ENCODE results near the gene NID2.

Gene NID2, protein sequence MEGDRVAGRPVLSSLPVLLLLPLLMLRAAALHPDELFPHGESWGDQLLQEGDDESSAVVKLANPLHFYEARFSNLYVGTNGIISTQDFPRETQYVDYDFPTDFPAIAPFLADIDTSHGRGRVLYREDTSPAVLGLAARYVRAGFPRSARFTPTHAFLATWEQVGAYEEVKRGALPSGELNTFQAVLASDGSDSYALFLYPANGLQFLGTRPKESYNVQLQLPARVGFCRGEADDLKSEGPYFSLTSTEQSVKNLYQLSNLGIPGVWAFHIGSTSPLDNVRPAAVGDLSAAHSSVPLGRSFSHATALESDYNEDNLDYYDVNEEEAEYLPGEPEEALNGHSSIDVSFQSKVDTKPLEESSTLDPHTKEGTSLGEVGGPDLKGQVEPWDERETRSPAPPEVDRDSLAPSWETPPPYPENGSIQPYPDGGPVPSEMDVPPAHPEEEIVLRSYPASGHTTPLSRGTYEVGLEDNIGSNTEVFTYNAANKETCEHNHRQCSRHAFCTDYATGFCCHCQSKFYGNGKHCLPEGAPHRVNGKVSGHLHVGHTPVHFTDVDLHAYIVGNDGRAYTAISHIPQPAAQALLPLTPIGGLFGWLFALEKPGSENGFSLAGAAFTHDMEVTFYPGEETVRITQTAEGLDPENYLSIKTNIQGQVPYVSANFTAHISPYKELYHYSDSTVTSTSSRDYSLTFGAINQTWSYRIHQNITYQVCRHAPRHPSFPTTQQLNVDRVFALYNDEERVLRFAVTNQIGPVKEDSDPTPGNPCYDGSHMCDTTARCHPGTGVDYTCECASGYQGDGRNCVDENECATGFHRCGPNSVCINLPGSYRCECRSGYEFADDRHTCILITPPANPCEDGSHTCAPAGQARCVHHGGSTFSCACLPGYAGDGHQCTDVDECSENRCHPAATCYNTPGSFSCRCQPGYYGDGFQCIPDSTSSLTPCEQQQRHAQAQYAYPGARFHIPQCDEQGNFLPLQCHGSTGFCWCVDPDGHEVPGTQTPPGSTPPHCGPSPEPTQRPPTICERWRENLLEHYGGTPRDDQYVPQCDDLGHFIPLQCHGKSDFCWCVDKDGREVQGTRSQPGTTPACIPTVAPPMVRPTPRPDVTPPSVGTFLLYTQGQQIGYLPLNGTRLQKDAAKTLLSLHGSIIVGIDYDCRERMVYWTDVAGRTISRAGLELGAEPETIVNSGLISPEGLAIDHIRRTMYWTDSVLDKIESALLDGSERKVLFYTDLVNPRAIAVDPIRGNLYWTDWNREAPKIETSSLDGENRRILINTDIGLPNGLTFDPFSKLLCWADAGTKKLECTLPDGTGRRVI (N-terminal part only)

DNA sequence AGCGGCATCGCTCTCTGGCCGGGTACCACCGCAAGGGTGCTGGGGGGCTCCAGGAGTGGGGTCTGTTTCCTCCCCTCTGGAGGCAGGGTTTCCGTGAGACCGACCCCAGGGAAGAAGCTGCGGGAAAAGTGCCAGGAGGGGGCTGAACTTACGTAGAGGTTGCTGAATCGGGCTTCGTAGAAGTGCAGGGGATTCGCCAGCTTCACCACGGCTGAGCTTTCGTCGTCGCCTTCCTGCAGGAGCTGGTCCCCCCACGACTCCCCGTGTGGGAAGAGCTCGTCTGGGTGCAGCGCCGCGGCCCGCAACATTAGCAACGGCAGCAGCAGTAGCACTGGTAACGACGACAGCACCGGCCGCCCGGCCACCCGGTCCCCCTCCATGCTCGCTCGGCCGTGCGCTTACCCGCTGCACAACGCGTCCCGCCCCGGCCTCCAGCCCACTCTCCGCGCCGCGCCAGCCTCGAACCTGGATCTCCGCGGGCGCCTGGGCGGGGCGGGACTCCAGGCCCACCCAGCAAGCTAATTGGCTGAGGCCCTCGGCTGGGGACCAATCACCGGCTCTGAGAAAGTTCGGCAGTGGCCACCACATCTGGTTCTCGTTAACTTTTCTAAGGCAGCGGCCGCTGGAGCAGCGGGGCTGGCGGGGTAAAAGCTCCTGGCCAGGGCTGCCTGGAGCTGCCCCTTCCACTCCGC is at the start of gene NID2:
Gene NID2 (minus strand): TSS at position 445 of the 692 bp plus-strand sequence. CDS start 65 bp downstream, at position 380.
- CTCF ChIA-PET: interaction anchor here (1.2 to 3.0 kb wide), 3 partner anchors 12 to 26 kb away, joined by 3 to 8 read pairs (median 4); no protein-coding TSS in a partner anchor
- TF ChIP-seq, protein P1, sequence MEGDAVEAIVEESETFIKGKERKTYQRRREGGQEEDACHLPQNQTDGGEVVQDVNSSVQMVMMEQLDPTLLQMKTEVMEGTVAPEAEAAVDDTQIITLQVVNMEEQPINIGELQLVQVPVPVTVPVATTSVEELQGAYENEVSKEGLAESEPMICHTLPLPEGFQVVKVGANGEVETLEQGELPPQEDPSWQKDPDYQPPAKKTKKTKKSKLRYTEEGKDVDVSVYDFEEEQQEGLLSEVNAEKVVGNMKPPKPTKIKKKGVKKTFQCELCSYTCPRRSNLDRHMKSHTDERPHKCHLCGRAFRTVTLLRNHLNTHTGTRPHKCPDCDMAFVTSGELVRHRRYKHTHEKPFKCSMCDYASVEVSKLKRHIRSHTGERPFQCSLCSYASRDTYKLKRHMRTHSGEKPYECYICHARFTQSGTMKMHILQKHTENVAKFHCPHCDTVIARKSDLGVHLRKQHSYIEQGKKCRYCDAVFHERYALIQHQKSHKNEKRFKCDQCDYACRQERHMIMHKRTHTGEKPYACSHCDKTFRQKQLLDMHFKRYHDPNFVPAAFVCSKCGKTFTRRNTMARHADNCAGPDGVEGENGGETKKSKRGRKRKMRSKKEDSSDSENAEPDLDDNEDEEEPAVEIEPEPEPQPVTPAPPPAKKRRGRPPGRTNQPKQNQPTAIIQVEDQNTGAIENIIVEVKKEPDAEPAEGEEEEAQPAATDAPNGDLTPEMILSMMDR (IDR thresholded peaks at IDR 0.05; ENCODE audit: control extremely low read depth, extremely low read depth, low read depth, missing control alignments): no peak
- POLR2A ChIA-PET: no interaction called here
- peak; percentile 39 for DNase-seq (ENCODE audit: extremely low spot score)

DNA sequence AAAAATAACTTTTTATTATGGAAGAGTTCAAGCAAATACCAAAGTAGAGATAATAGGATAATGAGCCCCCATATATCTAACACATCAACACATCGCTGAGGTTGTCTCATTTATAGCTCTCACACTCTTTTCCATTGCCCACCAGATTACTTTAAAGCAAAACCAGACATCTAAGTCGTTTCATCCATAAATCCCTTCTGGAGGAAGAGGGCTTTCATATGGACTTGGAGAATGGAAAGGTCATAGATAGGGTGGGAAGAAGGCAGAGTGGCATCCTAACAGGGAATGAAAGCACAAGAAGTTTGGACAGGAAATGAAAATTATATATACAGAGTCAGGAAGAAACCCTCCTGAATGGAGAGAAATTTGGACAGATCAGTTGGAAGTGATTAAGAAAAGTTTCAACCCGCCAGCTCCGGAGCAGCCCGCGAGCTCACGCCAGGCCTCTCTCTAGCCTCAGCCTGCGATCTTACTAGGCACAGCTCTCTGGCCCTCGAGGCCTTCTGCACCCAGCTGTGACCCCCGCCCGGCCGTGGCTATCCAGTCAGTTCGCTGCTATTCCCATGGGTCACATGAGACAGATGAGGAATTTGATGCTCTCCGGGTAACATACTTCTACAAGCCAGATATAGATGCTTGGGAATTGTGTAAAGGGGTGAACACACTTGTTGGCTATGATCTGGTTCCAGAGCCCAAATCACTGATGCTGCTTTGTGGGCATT is 48.4 kb upstream of the NID2 start:
- CTCF ChIA-PET: interaction anchor here (1.5 kb wide), 1 partner anchor 9 kb away, joined by 4 read pairs; no protein-coding TSS in a partner anchor
- TF ChIP-seq, protein P1 (IDR thresholded peaks at IDR 0.05; ENCODE audit: control extremely low read depth, extremely low read depth, low read depth, missing control alignments): no peak
- DNase-seq (ENCODE audit: extremely low spot score): no peak
- POLR2A ChIA-PET: no interaction called here

DNA sequence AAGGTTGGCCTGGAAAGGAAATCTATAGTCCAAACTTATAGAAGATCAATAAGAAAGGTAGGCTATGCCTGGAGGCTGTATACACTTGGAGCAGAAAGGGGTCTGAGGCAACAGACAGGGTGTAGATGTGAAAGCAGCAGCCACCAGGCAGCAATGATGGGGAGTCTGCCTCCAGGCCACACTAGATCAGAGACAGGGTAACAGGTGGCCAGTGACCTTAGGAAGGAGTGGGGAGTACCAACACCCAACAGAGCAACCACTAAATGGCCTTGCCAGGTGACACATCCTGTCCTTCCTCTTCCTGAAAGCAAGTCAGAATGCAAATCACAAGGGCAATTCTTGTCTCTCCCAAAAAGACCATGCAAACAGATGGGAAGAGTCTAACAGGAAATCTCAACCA is 46.4 kb upstream of the NID2 start:
- no peak for DNase-seq (ENCODE audit: extremely low spot score)
- POLR2A ChIA-PET: no interaction called here
- CTCF ChIA-PET: no interaction called here
- TF ChIP-seq, protein P1 (IDR thresholded peaks at IDR 0.05; ENCODE audit: control extremely low read depth, extremely low read depth, low read depth, missing control alignments): no peak

DNA sequence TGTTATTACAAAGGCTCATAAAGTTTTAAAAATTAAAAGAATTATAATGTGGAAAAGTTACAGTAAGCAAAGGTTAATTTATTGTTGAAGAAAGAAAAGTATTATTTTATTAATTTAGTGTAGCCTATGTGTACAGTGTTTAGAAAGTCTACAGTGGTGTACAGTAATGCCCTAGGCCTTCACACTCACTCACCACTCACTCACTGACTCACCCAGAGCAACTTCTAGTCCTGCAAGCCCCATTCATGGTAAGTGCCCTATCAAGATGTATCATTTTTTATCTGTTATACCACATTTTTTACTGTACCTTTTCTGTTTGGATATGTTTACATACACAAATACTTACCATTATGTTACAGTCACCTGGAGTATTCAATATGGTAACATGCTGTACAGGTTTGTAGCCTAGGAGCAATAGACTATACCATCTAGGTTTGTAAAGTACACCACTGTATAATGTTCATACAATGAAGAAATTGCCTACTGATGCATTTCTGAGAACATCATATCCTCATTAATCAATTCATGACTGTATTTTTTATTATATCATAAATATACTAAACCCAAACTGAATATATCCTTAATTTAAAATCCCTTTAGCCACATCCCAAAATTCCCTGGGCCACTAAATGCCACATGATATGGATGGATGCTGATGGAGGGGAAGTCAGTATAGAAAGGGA is 43.6 kb upstream of the NID2 start:
- TF ChIP-seq, protein P1 (IDR thresholded peaks at IDR 0.05; ENCODE audit: control extremely low read depth, extremely low read depth, low read depth, missing control alignments): no peak
- no peak for DNase-seq (ENCODE audit: extremely low spot score)
- ChIA-PET POLR2A (no interaction called here), CTCF (no interaction called here)

DNA sequence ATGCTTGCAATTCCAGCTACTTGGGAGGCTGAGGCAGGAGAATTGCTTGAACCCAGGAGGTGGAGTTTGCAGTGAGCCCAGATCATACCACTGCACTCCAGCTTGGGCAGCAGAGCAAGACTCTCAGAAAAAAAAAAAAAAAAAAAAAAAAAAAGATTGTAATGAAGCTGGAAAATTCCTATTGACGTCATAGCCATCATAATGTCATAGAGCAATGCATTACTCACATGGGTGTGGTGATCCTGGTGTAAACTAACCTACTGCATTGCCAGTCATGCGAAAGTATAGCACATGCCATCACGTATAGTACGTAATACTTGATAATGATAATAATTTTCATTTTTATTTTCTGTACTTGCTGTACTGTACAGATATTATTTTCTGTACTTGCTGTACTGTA is 42.7 kb upstream of the NID2 start:
- DNase-seq (ENCODE audit: extremely low spot score): no peak
- ChIA-PET POLR2A (interaction anchor here (0.6 kb wide), 1 partner anchor 432 kb away, joined by 3 read pairs; no protein-coding TSS in a partner anchor), CTCF (no interaction called here)
- TF ChIP-seq, protein P1 (IDR thresholded peaks at IDR 0.05; ENCODE audit: control extremely low read depth, extremely low read depth, low read depth, missing control alignments): no peak

All from GM10248 (cell line).